BJ (cell line): ENCODE data around the gene ABCG1. TPM values are rescaled to one million over a fixed set of nuclear protein-coding genes. Genes with fewer than 3 reads are reported as not detected.
"Not testable (repeated sequence)": the region's sequence is repeated elsewhere in the genome, so short reads cannot be mapped to it uniquely, and the experiment has no call there.

Experiments used
- CTCF ChIA-PET: fragments of 350-600 bp; formaldehyde crosslinking; extraction: SDS; loops from one replicate; lab custom pipeline; 2021; ENCODE audit warnings: antibody characterized with exemption, inconsistent platforms; lab: Yijun Ruan, JAX
- POLR2A ChIA-PET: fragments of 300-600 bp; sonication (Branson Sonifier 250); formaldehyde crosslinking; extraction: SDS; loops from one replicate; lab custom pipeline; 2021; ENCODE audit warnings: antibody characterized with exemption; lab: Charles Lee
- DNase-seq: peaks from one replicate; pipeline ENCODE4 v3.0.0-alpha.2; 2011; ENCODE audit warnings: low read depth
- H3K27me3 ChIP-seq: 2 replicates; pipeline ENCODE4 v1.6.0; 2011; ENCODE audit warnings: low read length; ENCODE audit not compliant: control insufficient read depth, insufficient read depth
- H3K36me3 ChIP-seq: 2 replicates; pipeline ENCODE4 v1.5.1; 2011; ENCODE audit warnings: low read length; ENCODE audit not compliant: control insufficient read depth, insufficient read depth
- H3K4me3 ChIP-seq: 2 replicates; pipeline ENCODE4 v1.5.1; 2011; ENCODE audit warnings: low read depth, mild to moderate bottlenecking, control low read depth, low read length
- CTCF ChIP-seq: IDR thresholded peaks from 2 replicates; pipeline ENCODE4 v1.5.1; 2011; ENCODE audit warnings: low read depth, mild to moderate bottlenecking, control low read depth, inconsistent platforms, low read length, moderate library complexity; ENCODE audit not compliant: insufficient read depth
- polyA plus RNA-seq: library from polyadenylated mRNA; depleted of rRNA; stranded (reverse); fragments of >200 nt; gene quantifications from 2 replicates; pipeline ENCODE4 v1.2.3, GENCODE V29; 2011

ABCG1 gene
- polyA plus RNA-seq, 1 experiment = 0.29 TPM

DNA sequence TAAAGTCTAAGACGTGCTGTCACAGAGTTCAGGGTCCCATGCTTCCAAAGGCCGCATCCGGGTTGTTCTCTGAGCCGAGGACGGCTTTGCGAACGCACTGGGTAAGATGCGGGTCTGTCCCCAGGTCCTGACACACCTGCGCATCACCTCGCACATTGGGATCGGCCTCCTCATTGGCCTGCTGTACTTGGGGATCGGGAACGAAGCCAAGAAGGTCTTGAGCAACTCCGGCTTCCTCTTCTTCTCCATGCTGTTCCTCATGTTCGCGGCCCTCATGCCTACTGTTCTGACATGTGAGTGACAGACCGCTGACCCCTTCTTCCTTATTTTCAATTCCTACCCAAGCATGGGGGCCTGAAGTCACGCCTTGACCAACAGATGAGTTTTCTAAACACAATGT is 71.0 kb downstream of the ABCG1 start:
- no peak for DNase-seq
- Histone ChIP-seq H3K27me3 (no peaks in the 10 kb centered on the region), H3K4me3 (no peak overlapping the region), H3K36me3 (no peaks in the 10 kb centered on the region)
- ChIA-PET CTCF (no interaction called here), POLR2A (no interaction called here)
- no peak for TF ChIP-seq CTCF

DNA sequence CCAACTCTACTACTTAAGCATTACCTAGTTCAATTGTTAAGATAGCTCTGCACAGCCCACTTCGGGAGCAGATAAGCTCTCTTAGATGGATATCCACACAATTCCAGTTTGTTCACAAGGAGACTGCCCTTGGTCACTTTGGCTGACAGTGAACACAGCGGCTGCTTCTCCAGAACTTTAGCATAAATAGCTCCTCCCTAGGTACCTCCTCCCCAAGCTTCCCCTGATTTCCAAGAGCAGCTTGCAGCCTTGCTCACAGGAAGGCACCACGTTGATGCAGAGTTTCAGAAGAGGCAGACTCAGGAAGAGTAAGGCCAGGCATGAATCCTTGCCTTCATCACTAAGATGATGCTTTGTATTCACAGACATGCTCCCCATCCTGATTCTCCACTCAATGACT is 71.6 kb downstream of the ABCG1 start:
- POLR2A ChIA-PET = no interaction called here
- no peak for TF ChIP-seq CTCF
- CTCF ChIA-PET = no interaction called here
- no peaks in the 10 kb centered on the region for H3K36me3 ChIP-seq
- H3K27me3 ChIP-seq = no peaks in the 10 kb centered on the region
- DNase-seq = no peak
- H3K4me3 ChIP-seq = no peak overlapping the region

- CTCF ChIA-PET = no interaction called here
- no peak for DNase-seq
Observed at GRCh38 chr21:42291003-42291750, 72.2 kb downstream of the ABCG1 start.

GRCh38 chr21:42291751-42292562 is 73.0 kb downstream of the ABCG1 start:
- H3K27me3 ChIP-seq = no peaks in the 10 kb centered on the region
- no peak overlapping the region for H3K4me3 ChIP-seq
- ChIA-PET POLR2A (no interaction called here), CTCF (no interaction called here)
- TF ChIP-seq CTCF = no peak
- H3K36me3 ChIP-seq = no peaks in the 10 kb centered on the region
- DNase-seq = no peak

More at GRCh38 chr21:42291003-42291750, 72.2 kb downstream of the ABCG1 start:
- Histone ChIP-seq H3K36me3 (no peaks in the 10 kb centered on the region), H3K4me3 (no peak overlapping the region), H3K27me3 (no peaks in the 10 kb centered on the region)
- POLR2A ChIA-PET = no interaction called here
- no peak for TF ChIP-seq CTCF

DNA sequence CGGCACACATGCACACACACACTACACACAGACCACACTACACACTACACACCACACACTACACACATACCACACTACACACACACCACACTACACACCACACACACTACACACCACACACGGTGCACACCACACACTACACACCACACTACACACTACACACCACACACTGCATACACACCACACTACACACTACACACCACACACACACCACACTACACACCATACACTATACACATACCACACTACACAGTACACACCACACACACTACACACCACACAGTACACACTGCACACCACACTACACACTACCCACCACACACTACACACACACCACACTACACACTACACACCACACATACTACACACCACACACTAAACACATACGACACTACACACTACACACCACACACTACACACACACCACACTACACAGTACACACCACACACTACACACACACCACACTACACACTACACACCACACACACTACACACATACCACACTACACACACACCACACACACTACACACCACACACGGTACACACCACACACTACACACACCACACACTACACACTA is 73.7 kb downstream of the ABCG1 start:
- H3K27me3 ChIP-seq, CTCF ChIA-PET, H3K4me3 ChIP-seq, POLR2A ChIA-PET, DNase-seq, H3K36me3 ChIP-seq: not testable (repeated sequence)
